PC-9 (cell line): ENCODE results near the gene DOCK11.

Source experiments
- EZH2 ChIP-seq: fragments of 200-600 bp; sonication (generic); IDR thresholded peaks from 2 replicates; pipeline ENCODE4 v1.8.0; 2017; ENCODE audit warnings: antibody characterized with exemption, low read depth
- TF ChIP-seq, protein P1 (sequence below): fragments of 200-600 bp; sonication (generic); conservative IDR thresholded peaks from 2 replicates; pipeline ENCODE4 v1.6.1; 2017; ENCODE audit warnings: mixed run types, antibody characterized with exemption, mild to moderate bottlenecking, moderate library complexity

- TF ChIP-seq, protein P1, sequence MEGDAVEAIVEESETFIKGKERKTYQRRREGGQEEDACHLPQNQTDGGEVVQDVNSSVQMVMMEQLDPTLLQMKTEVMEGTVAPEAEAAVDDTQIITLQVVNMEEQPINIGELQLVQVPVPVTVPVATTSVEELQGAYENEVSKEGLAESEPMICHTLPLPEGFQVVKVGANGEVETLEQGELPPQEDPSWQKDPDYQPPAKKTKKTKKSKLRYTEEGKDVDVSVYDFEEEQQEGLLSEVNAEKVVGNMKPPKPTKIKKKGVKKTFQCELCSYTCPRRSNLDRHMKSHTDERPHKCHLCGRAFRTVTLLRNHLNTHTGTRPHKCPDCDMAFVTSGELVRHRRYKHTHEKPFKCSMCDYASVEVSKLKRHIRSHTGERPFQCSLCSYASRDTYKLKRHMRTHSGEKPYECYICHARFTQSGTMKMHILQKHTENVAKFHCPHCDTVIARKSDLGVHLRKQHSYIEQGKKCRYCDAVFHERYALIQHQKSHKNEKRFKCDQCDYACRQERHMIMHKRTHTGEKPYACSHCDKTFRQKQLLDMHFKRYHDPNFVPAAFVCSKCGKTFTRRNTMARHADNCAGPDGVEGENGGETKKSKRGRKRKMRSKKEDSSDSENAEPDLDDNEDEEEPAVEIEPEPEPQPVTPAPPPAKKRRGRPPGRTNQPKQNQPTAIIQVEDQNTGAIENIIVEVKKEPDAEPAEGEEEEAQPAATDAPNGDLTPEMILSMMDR, result no peak
- TF ChIP-seq EZH2, result no peak
These were observed 47.3 kb upstream of the DOCK11 start for GRCh38 chrX:118448273-118448783.
